AML-193 (cell line): ENCODE data around the gene AGMAT.

Experiments used
- DNase-seq, 2 experiments: peaks; one replicate each; lab custom pipeline; 2025; lab: John Stamatoyannopoulos, UW

AGMAT gene

DNA sequence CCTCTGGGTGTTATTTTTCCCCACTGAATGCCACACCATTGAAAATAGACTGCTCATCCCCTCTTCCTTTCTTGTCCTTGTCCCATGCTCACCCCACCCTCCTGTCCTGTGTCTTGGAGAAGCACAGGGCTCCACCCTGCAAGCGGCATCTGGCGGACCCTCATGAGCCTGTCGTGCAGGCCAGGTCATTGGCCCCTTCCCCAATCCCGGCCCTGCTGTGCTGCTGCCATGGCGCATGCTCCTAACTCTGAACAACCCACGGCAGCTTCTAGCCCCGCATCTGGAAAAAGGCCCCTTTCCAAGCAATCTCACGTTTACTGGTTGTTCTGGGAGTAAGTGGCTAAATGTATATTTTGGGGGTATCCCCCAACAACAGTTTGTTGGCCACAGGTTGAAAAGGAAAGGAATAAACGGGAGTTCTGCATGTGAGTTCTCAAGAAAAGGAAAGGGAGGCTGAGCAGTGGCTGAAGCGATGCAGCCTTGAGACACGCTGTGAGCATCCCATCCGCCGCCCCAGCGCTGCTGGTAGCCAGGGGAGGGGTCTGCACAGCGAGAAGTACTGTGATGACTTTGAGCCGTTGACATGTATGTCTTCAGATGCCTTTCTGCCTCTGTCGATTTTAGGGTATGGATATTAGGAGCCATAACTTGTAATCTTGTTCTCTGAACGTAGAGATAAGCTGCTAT lies 16.3 kb downstream of the AGMAT start:
- no peak for DNase-seq

DNA sequence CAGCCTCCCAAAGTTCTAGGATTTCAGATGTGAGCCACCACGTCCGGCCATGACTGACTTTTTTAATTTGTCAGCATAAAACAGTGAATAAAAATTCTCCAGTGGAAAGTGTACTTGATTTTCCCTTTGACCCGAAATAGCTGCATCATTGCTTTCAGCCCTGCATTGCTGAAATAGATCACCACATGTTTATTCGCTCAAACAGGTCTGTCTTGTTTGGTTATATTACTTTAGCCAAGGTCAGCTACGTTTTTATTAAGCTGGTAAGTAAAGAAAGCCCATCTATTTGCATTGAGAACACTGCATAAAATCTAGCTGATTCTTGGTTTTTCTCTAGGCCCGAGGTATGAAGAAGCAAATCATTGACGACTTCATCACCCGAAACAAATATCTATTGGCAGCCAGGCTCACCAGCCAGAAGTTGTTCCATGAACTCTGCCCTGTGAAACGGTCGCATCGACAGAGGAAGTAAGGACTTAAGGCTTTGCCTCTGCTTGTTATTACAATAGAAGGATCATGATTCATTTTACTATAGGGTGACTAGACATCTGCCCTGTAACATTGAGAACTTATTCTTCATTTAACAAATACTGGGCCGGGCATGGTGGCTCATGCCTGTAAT lies 25.6 kb downstream of the AGMAT start:
- no peak for DNase-seq

DNA sequence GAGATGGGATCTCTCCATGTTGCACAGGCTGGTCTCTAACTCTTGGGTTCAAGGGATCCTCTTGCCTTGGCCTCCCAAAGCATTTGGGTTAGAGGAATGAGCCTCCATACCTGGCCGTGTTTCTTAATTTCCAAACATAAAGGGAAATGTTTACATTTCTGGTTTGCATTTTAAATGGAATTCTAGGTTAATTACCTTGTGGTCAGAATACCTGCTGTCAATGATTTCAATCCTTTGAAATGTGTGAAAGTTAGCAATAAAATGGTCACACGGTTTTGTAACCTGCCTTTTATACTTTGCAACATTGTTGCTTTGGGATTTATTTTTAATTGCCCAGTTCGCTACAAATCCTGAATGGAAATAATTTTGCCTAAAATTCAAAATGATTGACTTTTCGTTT lies 26.3 kb downstream of the AGMAT start:
- no peak for DNase-seq

DNA sequence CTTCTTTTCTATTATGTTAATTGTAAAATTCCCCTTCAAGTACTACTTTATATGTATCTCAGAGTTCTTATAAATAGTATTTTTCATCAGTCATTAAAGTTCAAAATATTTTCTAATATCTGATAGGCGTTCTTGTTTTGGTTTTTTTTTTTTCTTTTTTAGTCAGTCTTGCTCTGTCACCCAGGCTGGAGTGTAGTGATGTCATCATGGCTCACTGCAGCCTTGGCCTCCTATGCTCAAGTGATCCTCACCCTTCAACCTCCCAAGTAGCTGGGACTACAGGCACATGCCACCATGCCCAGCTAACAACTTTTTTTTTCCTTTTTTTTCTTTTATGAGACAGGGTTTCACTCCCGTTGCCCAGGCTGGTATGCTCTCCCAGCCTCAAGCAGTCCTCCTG lies 27.3 kb downstream of the AGMAT start:
- no peak for DNase-seq

DNA sequence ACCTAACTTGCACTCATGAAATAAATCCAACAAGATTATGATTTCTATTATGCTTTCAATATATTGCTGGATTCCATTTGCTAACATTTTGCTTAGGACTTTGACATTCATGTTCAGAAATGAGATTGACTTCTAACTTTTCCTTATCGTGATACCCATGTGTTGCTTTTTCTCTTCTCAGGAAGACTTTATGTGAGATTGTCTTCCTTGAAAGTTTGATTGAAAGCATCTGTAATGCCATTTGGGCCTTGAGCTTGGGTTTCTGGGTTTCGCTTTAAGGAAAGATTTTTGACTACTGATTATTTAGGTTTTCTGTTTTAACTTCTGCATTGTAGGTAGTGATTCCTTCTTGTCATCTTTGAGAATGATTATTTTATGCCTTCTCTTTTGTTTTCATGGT lies 27.8 kb downstream of the AGMAT start:
- no peak for DNase-seq

DNA sequence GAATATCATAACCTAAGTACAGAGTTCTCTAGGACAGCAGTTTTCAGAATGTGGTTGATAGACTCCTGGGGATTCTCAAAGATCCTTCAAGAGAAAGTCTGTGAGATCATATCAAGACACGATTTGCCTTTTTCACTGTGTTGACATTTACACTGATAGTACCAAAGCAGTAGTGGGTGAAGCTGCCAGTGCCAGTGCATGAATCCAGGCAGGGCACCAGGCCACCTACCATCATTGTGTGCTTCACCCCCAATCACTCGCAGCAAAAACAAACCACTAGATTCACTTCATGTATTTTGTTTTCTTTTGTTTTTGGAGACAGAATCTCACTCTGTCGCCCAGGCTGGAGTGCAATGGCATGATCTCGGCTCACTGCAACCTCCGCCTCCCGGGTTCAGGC lies 34.3 kb downstream of the AGMAT start:
- DNase-seq, result no peak

DNA sequence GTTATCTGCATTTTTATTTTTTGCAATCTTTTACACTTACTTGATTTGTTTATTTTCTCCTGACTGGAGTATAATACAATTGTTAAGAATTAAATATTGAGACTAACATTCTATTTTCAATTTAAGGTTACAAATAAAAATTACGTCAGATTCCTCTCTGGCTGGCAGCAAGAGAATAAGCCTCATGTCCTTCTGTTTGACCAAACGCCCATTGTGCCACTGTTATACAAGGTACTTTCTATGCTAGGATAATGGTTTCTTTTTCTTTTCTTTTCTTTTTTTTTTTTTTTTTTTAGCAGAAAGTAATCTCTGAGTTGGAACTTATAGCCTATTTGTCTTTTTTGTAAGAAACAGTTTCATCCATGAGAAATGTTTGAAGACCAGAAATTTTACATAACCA lies 38.2 kb downstream of the AGMAT start:
- no peak for DNase-seq

DNA sequence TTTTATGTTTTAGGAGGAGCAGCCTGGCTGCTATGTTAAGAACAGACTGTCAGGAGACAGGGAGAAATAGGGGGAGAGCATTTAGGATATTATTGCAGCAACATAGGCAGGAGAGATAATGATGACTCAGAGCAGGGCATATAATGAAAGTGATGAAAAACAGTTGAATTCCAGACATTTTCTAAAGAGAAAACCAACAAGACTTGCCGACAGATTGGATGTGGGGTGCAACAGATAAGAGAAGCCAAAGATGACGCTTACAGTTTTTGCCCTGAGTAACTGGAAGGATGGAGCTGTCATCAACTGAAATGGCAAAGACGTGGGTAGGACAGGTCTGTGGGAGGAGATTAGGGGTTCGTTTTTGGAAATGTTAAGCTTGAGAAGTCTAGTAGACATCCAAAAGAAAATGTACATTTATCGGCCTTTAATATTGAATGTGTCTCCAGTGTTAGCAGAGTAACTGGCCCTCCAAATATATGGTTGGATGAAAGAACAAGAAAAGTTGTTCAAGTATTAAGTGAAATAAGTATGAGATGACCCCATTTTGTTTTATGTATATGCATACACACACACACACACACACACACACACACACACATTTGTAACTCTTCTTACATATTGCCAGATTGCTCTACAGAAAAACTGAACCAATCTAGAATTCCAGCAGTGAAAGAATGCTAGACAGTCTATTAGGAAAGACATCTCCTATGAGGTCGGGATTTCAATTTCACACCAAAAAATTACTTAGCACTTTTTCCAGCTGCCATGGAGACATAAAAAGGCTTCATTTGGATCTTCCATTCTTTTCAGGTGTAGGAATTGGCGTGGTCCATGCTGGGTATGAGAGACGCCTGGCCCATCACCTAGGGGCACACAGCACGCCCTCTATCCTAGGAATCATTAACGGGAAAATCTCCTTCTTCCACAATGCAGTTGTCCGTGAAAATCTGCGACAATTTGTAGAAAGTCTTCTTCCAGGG lies 41.0 kb downstream of the AGMAT start:
- no peak for DNase-seq

DNA sequence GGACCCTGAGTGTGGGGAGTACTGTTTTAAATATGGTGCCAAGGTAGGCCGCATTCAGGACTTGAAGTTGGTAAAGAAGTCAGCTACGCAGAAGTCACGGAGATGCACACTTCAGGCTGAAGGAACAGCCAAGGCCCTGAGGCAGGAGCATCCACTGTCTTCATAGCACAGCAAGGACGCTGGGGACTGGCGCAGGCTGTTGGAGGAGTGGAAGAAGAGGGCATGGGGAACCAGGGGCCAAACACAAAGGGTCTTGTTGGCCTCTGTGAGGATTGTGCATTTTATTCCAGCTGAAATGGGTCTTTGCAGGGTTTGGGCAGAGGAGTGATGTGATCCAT lies 41.6 kb downstream of the AGMAT start:
- no peak for DNase-seq

DNA sequence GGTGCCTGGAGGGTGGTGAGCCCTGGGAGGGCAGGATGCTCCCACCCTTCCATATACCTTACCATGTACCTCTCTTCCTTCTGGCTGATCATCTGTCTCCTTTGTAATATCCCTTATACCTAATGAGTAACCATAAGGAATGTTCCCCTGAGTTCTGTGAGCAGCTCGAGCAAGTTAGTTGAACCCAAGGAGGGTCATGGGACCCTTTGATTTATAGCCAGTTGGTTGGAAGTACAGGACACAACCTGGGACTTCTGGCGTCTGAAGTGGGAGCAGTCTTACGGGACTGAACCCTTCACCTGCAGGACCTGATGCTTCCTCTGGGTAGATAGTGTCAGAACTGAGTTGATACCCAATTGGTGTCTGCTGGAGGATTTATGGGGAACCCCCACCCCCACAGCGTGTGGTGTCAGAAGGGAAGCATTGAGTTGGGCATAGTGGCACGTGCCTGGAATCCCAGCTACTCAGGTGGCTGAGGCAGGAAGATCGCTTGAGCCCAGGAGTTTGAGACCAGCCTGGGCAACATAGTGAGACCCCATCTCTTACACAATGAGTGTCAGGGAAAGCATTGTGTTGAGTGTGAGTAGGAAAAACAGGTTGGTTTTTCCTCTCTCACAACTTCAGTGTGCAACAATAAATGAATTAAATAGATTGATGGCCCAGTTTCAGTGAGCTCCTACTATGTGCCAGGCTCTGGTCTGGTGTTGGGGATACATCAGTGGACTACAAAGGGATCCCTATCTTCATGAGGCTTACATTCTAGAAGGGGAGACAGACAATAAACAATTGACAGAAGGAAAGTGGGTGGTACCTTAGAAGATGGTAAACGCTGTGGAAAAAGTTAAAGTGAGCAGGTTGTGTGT lies 42.2 kb downstream of the AGMAT start:
- no peak for DNase-seq

DNA sequence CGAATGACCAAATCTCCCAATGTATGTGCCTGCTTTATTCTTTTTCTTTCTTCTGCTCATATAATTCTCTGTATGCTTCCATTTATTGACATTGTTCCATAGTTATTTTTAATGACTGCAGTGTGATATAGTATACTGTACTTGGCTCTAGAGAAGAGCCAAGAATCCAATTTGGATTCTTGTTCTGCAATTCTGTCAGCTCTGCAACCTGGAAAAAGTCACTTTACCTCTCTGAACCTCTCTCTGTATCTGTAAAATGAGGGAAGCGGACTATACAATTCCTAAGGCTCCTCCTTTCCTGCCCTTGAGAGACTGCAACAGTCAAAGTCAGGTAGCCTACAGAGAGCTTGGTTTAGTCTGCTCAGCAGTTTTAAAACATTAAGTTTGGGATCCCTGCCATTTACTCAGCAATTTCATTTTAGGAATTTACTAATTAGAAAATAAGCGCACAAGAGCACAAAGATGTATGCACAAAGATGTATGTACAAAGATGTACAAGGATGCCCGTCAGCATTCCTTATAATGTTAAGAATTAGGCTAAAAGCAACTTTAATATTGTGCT lies 43.5 kb downstream of the AGMAT start:
- DNase-seq, result no peak

DNA sequence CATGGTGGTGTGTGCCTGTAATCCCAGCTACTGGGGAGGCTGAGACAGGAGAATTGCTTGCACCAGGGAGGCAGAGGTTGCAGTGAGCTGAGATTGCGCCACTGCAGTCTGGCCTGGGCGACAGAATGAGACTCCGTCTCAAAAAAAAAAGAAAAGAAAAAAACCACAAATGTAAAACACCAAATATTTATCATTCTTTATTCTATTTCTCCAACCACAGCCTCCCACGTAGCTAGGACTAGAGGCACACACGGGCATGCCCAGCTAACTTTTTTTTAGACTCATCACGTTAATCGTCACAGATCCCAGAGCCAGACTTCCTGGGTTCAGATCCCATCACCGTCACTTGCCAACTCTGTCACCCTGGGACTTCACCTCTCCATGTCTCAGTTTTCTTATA lies 44.7 kb downstream of the AGMAT start:
- no peak for DNase-seq

DNA sequence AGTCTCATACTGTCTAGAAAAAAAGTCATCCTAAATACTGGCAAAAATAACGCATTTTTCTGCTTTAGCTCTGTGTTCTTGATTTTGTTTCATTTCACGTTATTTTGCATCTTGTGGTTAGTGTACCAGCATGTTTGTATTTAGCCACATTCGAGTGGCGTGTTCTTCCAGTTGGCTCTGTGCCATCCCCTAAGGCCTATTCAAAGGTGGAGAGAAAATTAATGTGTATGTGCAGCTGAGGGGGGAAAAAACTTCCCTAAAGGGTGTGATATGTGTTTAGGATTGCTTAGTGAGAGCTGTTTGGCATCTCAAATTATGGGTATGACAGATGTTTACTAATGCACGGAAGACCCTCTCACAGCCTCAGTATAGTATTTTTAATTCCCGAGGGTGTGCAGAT lies 46.1 kb downstream of the AGMAT start:
- no peak for DNase-seq

DNA sequence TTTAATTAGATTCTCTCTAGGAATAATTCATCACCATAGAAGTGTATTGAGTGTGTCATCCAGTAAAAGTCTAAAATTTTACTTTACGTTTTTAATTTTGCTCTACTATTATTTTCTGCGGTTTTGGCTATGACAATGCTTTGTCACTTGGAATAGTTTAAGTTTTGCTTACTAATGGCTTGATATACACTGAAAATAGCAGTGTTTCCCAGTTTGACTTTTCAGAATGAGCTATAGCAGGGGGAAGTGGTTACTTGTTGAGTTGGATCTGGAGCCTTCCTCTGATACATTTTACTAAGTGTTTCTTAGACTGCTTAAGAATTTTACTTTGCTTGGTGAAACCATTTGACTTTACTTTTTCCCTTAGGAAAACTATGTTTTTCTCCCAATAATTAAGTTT lies 53.2 kb downstream of the AGMAT start:
- DNase-seq, result no peak

DNA sequence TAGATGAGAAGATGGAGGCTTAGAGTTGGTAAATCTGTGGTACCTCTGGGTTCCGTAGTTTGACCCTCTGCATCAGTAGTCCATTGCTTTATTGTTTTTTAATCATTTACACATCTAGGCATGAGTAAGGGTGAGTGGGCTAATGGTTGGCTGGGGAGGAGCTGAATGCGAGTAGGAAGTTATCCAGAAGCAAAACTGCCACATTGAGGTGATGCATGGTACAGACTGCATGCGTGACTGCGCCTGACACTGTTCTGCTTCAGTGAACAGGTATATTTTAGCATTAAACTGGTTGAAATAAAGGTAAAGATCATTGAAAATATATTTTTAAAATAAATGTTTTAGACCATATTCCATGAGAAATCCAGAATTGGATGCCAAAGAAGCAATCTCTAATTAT lies 53.8 kb downstream of the AGMAT start:
- no peak for DNase-seq

DNA sequence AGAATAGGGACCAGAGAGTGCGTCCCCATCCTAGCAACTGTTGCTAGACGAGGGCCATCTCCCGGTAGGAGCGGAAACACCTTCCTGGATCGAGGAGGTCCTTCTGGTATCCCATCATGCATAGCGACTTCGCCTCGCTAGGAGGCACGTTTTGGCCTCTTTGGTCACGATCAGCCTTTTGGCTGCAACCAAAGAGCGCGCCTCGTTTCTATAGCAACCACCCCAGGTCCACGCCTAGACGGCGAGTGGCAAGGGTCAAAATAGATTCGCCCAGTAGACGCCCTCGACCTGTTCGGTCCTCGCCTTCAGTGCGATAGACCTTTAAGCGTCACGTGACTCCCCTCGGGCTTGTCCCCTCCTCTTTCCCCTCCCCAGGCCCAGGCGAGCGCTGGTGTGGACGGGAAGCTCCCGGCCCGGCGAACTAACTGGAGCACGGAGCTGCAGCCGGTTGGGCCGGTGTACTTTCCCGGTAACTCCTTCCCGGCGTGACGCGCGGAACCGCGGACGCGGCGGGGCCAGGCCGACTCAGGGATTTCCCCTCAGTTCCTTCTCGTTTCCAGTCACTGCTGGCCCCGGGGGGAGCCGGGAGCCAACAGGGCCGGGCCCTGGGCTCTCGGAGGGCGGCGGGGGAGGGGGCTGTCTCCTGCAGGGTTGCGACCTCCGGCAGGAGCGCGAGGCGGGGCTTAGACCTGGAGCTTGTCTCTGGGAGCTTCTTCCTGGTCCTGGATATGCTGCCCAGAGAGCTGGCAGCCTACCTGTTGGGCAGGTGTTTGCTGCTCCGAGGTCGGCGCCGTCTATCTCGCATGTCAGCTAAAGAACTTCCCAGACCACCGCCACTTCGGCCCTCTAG lies 58.1 kb downstream of the AGMAT start, which contains the start of gene DNAJC16:
Gene DNAJC16 (plus strand): TSS at position 359 of the 850 bp plus-strand sequence. CDS start 2,258 bp downstream, outside the sequence.
- peak; percentile 99 for DNase-seq

DNA sequence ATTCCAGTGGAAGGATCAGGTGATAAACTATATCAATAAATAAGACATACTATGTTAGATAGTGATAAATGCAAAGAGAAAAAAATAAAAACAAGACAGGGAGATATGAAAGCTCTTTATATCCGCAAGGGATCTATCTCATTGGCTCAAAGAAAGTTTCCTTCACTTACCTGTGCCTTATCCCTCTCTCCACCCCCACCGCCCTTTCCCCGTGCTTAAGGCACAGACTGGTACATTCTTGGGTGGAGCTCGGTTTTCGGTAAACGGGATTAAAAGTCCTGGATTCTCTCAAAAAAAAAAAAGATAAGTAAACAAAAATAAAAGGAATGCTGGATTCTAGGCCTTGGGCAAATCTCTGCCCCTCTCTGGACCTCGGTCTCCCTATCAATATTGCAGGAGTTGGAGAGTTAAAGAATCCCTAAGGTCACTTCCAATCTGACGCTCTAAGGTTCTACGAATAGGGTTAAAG lies 58.8 kb downstream of the AGMAT start:
- no peak for DNase-seq

DNA sequence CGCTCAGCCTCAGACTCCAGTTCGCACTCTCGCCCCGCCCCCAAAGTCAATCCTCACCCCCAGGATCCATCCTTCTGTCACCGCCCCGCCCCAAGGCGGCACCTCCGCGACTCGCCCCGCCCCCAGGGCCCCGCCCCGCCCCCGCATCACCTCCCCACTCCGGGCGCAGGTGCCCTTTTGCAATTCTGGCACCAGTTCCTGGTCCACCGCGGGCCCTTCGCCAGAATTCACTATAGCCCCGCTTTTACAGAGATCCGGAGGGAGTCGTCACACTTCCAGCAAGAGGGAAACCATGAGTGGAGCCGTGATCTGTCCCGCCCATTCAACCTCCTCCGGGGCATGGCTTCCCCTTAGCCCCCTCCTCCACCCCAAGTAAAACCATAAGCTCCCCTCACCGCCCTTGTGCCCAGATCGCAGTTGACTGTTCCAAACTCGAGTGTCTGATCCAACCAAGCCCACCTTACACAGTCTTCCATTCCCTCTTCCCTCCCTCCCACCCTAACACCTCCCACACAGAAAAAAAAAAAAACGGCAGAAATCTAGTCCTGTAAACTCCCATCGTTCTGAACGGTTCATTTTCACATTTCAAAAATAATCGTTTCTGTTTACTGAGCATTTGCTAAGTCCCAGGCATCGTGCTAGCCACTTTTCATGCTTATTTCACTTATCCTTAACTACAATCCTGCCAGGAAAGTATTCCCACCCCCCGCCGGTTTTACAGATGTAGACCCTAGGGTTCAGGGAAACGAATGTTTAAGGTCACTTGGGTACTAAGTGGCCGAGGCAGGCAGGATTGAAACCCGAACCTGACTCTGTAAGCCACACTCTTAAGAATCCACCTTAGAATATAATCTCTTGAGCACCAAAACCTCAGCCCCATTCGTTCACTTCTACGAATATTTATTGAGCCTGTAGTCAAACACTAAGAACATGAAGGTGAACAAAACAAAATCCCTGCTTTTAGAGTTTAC lies 59.5 kb downstream of the AGMAT start:
- DNase-seq, result peak in 1 of 2 experiments; percentile 50
